H4 (cell line): Measurements from ENCODE around the gene PLA2G4B. TPM values are rescaled to one million over a fixed set of nuclear protein-coding genes. Genes with fewer than 3 reads are reported as not detected.
A peak's percentile ranks its signal among the peaks of the same experiment; 100 is the strongest.

Experiments
- DNase-seq: peaks from one replicate; pipeline ENCODE4 v3.0.0-alpha.2; 2015; ENCODE audit warnings: low spot score
- total RNA-seq: library from RNA; depleted of rRNA; stranded (reverse); fragments of >200 nt; shearing (Covaris generic); gene quantifications from 2 replicates; pipeline ENCODE4 v1.2.3, GENCODE V29; 2014

Gene PLA2G4B
- total RNA-seq, 1 experiment from 2014 or later = 0.62 TPM

- no peak for DNase-seq
Measured at GRCh38 chr15:41869770-41870688, 31.4 kb downstream of the PLA2G4B start.

DNA sequence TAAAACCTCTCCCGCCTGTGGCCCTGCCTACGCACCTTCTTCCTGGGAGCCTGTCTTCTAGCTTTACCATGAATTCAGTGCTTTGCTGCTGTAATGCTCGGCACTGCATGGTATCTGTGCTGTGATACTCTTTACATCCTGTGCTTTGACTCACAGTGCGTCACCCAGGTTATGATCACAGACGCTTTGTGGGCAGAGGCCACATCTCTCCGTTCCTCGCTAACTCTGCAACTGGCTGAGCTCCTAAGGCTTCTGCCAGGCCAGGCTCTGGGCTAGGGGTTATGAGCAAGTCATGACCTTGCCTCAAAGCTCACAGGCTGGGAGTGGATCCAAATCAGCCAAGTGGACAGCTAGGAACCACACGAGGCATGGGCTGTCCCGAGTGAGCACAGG lies 32.0 kb downstream of the PLA2G4B start:
- DNase-seq = peak; percentile 43

- DNase-seq = no peak
Measured at GRCh38 chr15:41871175-41871905, 32.7 kb downstream of the PLA2G4B start.

DNA sequence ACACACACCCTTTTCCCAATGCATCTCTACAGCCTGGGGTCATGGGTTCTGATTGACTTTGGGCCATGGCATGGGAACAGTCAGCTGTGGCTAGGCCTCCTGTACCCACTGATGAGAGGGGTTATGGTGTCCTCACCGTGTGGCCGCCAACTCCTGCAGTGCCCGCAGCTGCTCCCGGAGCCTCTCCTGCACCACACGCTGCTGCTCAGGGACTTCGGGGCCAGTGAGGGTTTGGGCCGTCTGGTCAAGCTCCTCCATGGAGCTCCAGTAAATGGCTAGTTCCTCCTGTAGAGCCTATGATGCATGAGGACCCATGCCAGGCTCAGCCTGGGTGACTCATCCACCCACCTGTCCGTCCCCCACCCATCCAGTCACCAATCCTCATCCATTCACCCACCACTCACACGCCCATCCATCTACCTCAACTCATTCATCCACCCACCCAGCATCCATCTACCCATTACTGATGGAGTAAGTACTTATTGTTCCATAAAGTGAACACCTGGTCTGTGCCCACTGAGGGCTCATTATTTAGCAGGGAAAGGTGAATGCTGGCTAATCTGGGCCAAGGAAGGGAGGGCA lies 33.6 kb downstream of the PLA2G4B start:
- DNase-seq = no peak

GRCh38 chr15:41873711-41874110 lies 35.1 kb downstream of the PLA2G4B start:
- DNase-seq = no peak

- no peak for DNase-seq
Measured at GRCh38 chr15:41874736-41875135, 36.1 kb downstream of the PLA2G4B start.

DNA sequence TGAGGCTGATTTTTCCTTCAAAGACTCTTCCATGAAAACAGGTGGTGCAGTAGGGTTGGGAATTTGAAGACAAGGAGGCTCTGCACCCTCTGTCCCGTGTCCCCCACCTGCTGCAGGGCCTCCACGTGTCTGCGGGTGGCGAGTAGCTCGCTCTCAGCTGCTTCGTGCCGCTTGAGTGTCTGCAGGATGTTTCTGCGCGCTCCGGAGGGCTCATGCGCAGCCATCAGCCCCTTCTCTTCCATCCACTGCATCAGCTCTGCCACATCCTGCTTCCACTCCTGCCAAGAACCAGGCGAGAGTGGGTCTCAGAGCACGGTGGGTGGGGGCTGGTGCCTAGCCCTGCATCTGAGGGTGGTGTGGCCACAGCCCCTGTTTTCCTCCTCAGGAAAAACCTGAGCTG lies 37.4 kb downstream of the PLA2G4B start:
- no peak for DNase-seq

- DNase-seq = no peak
Measured at GRCh38 chr15:41876689-41877088, 38.0 kb downstream of the PLA2G4B start.

- no peak for DNase-seq
Measured at GRCh38 chr15:41877631-41878354, 39.1 kb downstream of the PLA2G4B start.

- no peak for DNase-seq
Measured at GRCh38 chr15:41878355-41878699, 39.7 kb downstream of the PLA2G4B start.

DNA sequence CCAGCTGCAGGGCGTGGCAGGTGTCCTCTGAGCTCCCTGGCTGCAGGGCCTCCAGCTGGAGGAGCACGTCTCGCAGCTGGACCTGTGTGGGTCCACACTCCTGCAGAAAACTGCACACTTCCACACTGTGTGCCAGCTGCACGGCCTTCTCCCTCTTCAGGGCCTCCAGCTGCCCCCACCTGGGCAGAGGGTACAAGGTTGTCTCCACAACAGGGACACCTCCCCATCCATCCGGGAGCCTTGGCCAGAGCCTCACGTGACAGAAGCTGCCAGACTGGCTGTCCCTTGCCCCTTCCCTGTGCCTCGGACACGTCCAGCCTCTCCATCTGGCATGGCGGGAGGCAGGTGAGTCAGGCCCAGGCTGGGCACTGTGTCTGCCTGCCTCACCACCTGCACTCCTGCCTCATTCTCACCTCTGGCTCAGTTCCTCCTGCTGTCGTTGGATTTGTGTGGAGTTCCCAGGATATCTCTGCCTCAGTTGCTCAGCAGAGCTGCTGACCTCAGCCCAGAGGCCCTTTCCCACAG lies 40.7 kb downstream of the PLA2G4B start:
- DNase-seq = no peak

- no peak for DNase-seq
Measured at GRCh38 chr15:41880156-41880877, 41.7 kb downstream of the PLA2G4B start.

GRCh38 chr15:41881086-41881485 lies 42.4 kb downstream of the PLA2G4B start:
- no peak for DNase-seq

- DNase-seq = no peak
Measured at GRCh38 chr15:41881550-41881919, 42.9 kb downstream of the PLA2G4B start.

- DNase-seq = no peak
Measured at GRCh38 chr15:41881920-41882688, 43.5 kb downstream of the PLA2G4B start.

- no peak for DNase-seq
Measured at GRCh38 chr15:41882689-41883483, 44.2 kb downstream of the PLA2G4B start.

- no peak for DNase-seq
Measured at GRCh38 chr15:41883484-41883825, 44.8 kb downstream of the PLA2G4B start.

DNA sequence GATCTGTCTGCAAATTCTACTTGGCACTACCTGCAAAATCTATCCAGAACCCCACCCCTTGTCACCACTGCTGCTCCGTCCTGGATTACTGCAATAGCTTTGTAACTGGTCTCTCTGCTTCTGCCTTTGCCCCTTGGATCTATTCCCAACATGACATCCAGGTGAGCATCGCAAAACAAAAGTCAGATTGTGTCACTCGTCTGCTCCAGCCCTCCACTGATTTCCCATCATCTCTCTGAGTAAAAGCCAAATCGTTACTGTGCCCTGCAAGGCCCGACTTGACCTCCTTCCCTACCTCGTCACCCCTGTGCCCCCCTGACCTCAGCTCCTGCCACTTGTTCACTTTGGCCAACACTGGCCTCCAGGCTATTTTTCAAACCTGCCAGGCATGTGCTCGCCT lies 45.8 kb downstream of the PLA2G4B start:
- no peak for DNase-seq

GRCh38 chr15:41885321-41885720 lies 46.7 kb downstream of the PLA2G4B start:
- no peak for DNase-seq

DNA sequence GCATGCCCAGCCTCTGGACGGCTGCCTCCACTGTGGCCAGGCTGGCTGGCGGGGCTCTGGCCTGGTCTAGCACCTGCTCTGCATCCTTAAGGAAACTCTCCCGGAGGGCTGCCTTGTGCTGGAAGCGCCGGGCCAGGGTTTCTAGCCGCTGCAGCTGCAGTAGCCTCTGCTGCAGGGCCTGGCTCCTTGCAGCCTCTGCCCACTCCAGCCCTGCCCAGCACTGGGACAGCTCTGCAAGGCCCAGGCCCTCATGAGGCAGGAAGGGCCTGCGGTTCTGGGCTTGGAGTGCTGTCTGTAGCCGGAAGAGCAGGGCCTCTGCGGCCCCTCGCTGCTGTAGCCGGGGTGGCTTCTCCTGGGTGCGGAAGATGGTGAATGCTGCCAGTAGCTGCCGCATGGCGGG lies 47.2 kb downstream of the PLA2G4B start:
- DNase-seq = no peak
